Heart left ventricle (tissue), 16 donors: Measurements from ENCODE around the gene A3GALT2. TPM values are rescaled to one million over a fixed set of nuclear protein-coding genes. Genes with fewer than 3 reads are reported as not detected.

Experiments used
- ATAC-seq, 4 donors: fragments of 200-7000 bp; cut with Tn5 transposase; one replicate each; pipeline ENCODE4 v1.9.1; 2020 to 2022; ENCODE audit warnings: moderate library complexity in 4 of 4, mild to moderate bottlenecking in 3 of 4, moderate number of reproducible peaks in 1 of 4
- DNase-seq, 5 donors: peaks; one replicate each; pipeline ENCODE4 v3.0.0-alpha.2; 2020
- H3K27ac ChIP-seq, 12 donors: fragments of 200-600 bp; sonication (generic) in 4 of 12; one replicate each; pipeline versions ENCODE4 v1.5.0 to v1.8.0; 2016 to 2022; ENCODE audit warnings: mild to moderate bottlenecking in 2 of 12
- H3K27me3 ChIP-seq, 9 donors: fragments of 200-600 bp; sonication (generic) in 2 of 9; one replicate each; pipeline versions ENCODE4 v1.5.1 to v1.8.0; 2016 to 2022; ENCODE audit warnings: mild to moderate bottlenecking in 3 of 9
- H3K36me3 ChIP-seq, 9 donors: fragments of 200-600 bp; sonication (generic) in 2 of 9; one replicate each; pipeline versions ENCODE4 v1.5.0 to v1.8.0; 2018 to 2022; ENCODE audit warnings: mild to moderate bottlenecking in 2 of 9
- H3K4me1 ChIP-seq, 12 donors: fragments of 200-600 bp; sonication (generic) in 4 of 12; one replicate each; pipeline versions ENCODE4 v1.5.0 to v1.8.0; 2016 to 2022; ENCODE audit warnings: mild to moderate bottlenecking in 3 of 12
- H3K4me3 ChIP-seq, 12 donors: fragments of 200-600 bp; sonication (generic) in 4 of 12; one replicate each; pipeline versions ENCODE4 v1.5.0 to v1.8.0; 2017 to 2022; ENCODE audit warnings: mild to moderate bottlenecking in 9 of 12, moderate library complexity in 4 of 12
- H3K9me3 ChIP-seq, 12 donors: fragments of 200-600 bp; sonication (generic) in 4 of 12; one replicate each; pipeline versions ENCODE4 v1.5.0 to v1.8.0; 2016 to 2022; ENCODE audit warnings: mild to moderate bottlenecking in 1 of 12
- POLR2A ChIP-seq, 2 donors: fragments of 450-650 bp; IDR thresholded peaks; one replicate each; pipeline ENCODE4 v1.6.1; 2017; ENCODE audit warnings: antibody characterized with exemption in 2 of 2, mild to moderate bottlenecking in 2 of 2, moderate library complexity in 2 of 2
- WGBS, 4 donors: extraction: QIAGEN DNeasy Blood & Tissue Kit in 2 of 4; methylation state at CpG; one replicate each; pipeline versions ENCODE4 v1.1.5 to v1.1.7; 2013 to 2018; 5-methylcytosine and 5-hydroxymethylcytosine counted together
- intact Hi-C, 10 donors: fragments of 100-400 bp; cut with DNase I; formaldehyde crosslinking; loops; one replicate each; pipeline versions ENCODE4 v1.11.1 to v1.14.2; 2022
- polyA plus RNA-seq, 2 donors: library from polyadenylated mRNA; stranded (reverse); fragments of 200-250 nt; gene quantifications; one replicate each; pipeline ENCODE4 v1.2.3, GENCODE V29; 2013
- total RNA-seq, 9 donors: library from RNA; depleted of rRNA in 2 of 9; stranded (reverse); fragments of >200 nt in 2 of 9; fragmentation: NEBNext Ultra II Directional in 3 of 9; extraction: Animal tissue kit (Norgen Biotek cat#: 25700) in 3 of 9; gene quantifications; one replicate each; pipeline versions ENCODE4 v1.1.0 to v1.2.4, GENCODE V29; 2016 to 2023
- TF ChIP-seq, protein P1 (sequence below), 12 donors: fragments of 200-600 bp; sonication (generic) in 4 of 12; IDR thresholded peaks; one replicate each; pipeline versions ENCODE4 v1.5.0 to v1.8.0; 2018 to 2022; ENCODE audit warnings: antibody characterized with exemption in 12 of 12, mild to moderate bottlenecking in 5 of 12
- donor health status: ischemic (EF 13 %, LVEDD 7.1; RV severe dilation, severe dysfunction).
- donor health status: healthy with polysubstance abuse.
- donor health status: DM: no; HTN: yes; CAD: no.
- donor health status: DM: no; HTN: no; CAD: no.
- donor health status: ischemic (EF 25% LVEDD 6.9; RV normal size, moderate dysfunction).
- donor health status: ischemic (EF 25% LVEDD 5.7; RV mildly dilated, moderate dysfunction).
- donor health status: healthy.
- donor health status: DM: yes; HTN: yes; CAD: no.
- donor health status: ischemic (EF 35%, LVEDD 5.7; RV mildly dilated, moderate dysfunction).
- donor health status: nonischemic (EF 11% LVEDD 7.7; RV severe dilation, severe dysfunction).
- donor health status: DM: yes; HTN: yes; CAD: no.
- donor health status: PGD.
- donor health status: ischemic (EF 29% LVEDD 5.4; RV normal size, mild dysfunction).
- donor health status: nonischemic (EF 23%, LVEDD 6.1; RV moderate dilation, normal function).

A3GALT2 gene
- total and polyA plus RNA-seq, 11 donors, result 0.40 TPM; not detected in 10

DNA sequence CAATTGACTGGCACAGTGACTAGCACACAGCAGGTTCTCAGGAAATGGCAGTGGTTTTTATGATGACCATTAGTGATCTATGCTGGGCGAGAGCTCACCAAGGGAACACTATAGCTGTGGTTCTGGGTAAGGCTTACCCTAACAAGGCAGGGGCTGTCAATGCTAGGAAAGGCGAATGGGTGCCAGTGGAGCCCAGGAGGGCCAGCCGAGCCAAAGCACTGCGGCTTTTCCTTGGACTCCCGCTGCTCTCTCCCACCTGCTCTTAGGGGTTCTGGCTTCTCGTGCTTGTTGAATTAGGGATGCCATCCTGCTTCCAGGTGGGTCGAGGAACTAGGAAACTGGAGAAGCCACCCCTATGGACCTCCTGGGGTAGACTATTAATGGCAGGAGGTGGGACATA lies 10.0 kb upstream of the A3GALT2 start:
- DNase-seq (no peak), ATAC-seq (no peak)
- intact Hi-C loops, result loop anchor here in 2 of 10 donors (5.0 kb wide), 1 partner anchor 36 kb away; no protein-coding TSS in a partner anchor
- H3K9me3 ChIP-seq, result no peaks in the 10 kb centered on the region
- no peaks in the 10 kb centered on the region for H3K27me3 ChIP-seq
- no peak overlapping the region for H3K4me3 ChIP-seq
- TF ChIP-seq, protein P1, sequence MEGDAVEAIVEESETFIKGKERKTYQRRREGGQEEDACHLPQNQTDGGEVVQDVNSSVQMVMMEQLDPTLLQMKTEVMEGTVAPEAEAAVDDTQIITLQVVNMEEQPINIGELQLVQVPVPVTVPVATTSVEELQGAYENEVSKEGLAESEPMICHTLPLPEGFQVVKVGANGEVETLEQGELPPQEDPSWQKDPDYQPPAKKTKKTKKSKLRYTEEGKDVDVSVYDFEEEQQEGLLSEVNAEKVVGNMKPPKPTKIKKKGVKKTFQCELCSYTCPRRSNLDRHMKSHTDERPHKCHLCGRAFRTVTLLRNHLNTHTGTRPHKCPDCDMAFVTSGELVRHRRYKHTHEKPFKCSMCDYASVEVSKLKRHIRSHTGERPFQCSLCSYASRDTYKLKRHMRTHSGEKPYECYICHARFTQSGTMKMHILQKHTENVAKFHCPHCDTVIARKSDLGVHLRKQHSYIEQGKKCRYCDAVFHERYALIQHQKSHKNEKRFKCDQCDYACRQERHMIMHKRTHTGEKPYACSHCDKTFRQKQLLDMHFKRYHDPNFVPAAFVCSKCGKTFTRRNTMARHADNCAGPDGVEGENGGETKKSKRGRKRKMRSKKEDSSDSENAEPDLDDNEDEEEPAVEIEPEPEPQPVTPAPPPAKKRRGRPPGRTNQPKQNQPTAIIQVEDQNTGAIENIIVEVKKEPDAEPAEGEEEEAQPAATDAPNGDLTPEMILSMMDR (IDR thresholded peaks at IDR 0.05), result no peak
- no peak for TF ChIP-seq POLR2A (IDR thresholded peaks at IDR 0.05)
- peak overlapping the region in 5 of 12 donors; percentile 8 to 98 (median 20) for H3K27ac ChIP-seq
- H3K4me1 ChIP-seq, result peaks cover 26 to 92% (median 72%) of the 10 kb centered on the region in 12 donors
- peaks cover 0 to 93% (median 77%) of the 10 kb centered on the region in 9 donors for H3K36me3 ChIP-seq
- 90 to 96% (median 92%) methylated on average over 6 to 7 of the region's 7 CpGs for WGBS, 4 donors

DNA sequence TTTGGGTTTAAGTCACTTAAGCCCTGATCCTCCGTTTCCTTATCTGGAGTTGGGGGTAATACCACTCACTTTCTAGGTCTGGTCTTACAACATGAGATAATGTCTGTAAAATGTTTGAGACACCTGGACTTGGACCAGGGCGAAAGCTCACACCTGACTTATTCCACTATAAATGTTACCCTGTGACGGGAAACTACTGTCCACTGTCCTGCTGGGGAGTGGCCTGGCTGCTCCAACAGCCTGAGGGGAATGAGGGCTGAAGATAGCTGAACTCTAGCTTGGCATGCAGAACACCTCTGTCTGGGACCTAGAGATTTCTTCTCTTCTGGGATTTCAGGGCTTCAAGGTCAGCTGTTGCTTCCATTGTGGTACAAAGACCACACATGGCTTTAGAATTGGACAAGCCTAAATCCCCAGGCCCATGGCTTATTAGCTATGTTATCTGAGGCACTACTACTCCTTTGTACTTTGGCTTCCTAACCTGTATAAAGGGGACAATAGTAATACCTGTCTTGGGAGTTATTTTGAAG lies 9.5 kb upstream of the A3GALT2 start:
- intact Hi-C loops, result loop anchor here in 2 of 10 donors (5.0 kb wide), 1 partner anchor 37 kb away; no protein-coding TSS in a partner anchor
- H3K36me3 ChIP-seq, result peaks cover 0 to 97% (median 81%) of the 10 kb centered on the region in 9 donors
- no peak overlapping the region for H3K4me3 ChIP-seq
- H3K4me1 ChIP-seq, result peaks cover 23 to 92% (median 69%) of the 10 kb centered on the region in 12 donors
- DNase-seq (no peak), ATAC-seq (no peak)
- peak overlapping the region in 5 of 12 donors; percentile 10 to 98 (median 20) for H3K27ac ChIP-seq
- no peaks in the 10 kb centered on the region for H3K27me3 ChIP-seq
- no peak for TF ChIP-seq POLR2A (IDR thresholded peaks at IDR 0.05)
- TF ChIP-seq, protein P1 (IDR thresholded peaks at IDR 0.05), result no peak
- 69 to 83% (median 76%) methylated on average over 3 of the region's 3 CpGs for WGBS, 4 donors
- no peaks in the 10 kb centered on the region for H3K9me3 ChIP-seq

DNA sequence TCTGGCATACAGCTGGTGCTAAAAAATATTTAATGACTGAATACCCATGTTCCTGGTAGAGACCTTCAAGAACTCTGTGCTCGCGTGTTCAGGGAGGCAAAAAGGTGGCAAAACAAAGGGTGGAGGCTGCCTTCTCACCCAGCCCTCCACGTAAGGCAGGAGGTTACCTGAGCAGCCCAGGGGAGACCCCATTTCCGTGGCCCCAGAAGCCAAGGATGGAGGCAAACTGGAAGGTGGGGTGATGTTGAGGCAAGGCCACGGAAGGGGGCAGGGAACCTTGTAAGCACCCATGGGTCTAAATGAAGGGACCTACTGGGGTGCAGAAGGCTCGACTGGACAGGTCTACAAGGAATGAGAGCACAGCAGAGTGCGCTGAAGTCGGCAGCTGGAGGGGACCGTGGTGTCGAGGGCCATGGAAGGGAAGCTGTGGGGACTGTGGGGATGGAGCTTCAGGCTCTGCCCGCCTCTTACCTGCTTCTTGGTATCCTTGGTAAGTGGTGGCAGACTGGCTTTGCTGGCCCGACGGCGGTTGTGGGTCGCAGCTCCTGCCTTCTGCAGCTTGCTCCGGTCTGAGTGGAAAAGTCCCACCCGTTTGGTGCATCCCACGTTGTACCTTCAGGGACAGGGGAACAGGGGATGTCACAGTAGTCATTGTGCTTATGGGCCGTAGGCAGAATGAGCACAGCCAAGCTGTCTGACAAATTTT lies 8.9 kb upstream of the A3GALT2 start:
- no peaks in the 10 kb centered on the region for H3K9me3 ChIP-seq
- peaks cover 0 to 100% (median 88%) of the 10 kb centered on the region in 9 donors for H3K36me3 ChIP-seq
- 83 to 89% (median 84%) methylated on average over 15 to 19 of the region's 19 CpGs for WGBS, 4 donors
- ATAC-seq (no peak), DNase-seq (no peak)
- no peak overlapping the region for H3K4me3 ChIP-seq
- intact Hi-C loops, result loop anchor here in 2 of 10 donors (5.0 kb wide), 1 partner anchor 38 kb away; no protein-coding TSS in a partner anchor
- peaks cover 16 to 92% (median 67%) of the 10 kb centered on the region in 12 donors for H3K4me1 ChIP-seq
- no peaks in the 10 kb centered on the region for H3K27me3 ChIP-seq
- H3K27ac ChIP-seq, result peak overlapping the region in 2 of 12 donors; percentile 38 to 98
- TF ChIP-seq POLR2A (IDR thresholded peaks at IDR 0.05), result no peak
- TF ChIP-seq, protein P1 (IDR thresholded peaks at IDR 0.05), result no peak

DNA sequence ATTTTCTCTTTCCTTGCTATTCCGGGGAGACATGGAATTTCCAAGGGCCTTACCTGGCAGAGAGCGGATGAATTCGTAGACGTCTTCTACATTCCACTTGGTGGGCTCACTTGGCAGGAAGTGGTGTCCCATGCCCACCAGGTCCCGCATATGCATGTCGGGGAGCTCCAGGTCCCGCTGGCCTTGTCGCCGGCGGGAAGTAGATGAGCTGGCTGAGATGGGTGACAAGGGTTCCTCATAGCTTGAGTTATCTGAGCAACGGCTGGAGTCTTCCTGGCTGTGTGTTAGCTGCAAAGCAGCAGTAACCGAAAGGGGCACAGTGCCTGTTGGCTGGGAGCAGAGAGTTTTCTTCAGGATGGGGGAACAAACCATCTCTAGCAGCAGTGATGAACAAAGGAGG lies 7.9 kb upstream of the A3GALT2 start:
- H3K4me1 ChIP-seq, result peaks cover 8 to 88% (median 59%) of the 10 kb centered on the region in 12 donors
- H3K4me3 ChIP-seq, result no peak overlapping the region
- peak overlapping the region in 6 of 12 donors; percentile 4 to 73 (median 38) for H3K27ac ChIP-seq
- no peaks in the 10 kb centered on the region for H3K27me3 ChIP-seq
- peaks cover 0 to 100% (median 97%) of the 10 kb centered on the region in 9 donors for H3K36me3 ChIP-seq
- no peak for ATAC-seq
- TF ChIP-seq, protein P1 (IDR thresholded peaks at IDR 0.05), result no peak
- no peak for TF ChIP-seq POLR2A (IDR thresholded peaks at IDR 0.05)
- 80 to 91% (median 90%) methylated on average over 6 to 12 of the region's 12 CpGs for WGBS, 4 donors
- H3K9me3 ChIP-seq, result no peaks in the 10 kb centered on the region
- no peak for DNase-seq
- intact Hi-C loops, result no loop called here
